ENCODE measurements around the gene GLCCI1.

The GLCCI1 gene

DNA sequence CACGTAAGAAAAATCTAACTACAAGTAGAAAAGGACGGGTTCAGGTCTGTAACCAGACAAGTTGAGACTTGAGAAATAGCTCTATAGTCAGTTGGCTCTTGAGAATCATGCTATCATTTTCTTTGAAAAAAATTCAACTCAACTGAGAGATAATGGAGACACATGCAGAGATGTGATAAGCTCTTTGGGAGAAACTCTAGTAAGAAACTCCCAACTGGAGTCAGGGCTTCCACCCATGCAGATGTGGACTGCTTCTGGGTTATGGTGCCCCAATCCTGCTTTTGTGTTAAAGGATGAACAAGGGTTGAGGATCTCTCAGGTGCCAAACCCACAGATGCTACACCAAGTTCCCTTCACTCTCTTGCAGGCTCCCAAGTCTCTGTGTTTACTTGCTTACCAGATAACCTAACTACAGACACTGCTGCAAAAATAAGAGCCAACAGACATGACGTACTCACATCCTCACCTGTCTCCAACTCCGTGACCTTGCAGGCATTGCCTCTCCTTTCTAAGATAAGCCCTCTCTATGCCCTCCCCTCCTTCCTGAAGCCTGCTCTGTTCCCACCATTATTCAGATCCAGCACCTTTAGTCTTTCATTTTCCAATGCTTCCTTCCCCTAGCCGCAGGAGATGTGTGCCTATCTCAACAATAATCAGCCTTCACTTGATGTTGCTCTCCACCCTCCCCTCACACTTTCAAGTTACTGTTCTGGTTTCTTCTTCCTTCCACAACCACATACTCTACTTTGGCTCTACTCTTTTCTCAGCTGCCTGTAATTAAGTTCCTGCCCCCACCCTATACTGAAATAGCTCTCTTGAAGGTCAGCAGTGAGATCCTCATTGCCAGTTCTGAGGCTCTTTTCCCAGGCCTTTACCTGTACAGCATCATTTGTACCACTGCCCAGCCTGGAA, 163.4 kb downstream of the GLCCI1 start:
- Histone ChIP-seq H3K27me3 (ENCODE audit: insufficient read depth, insufficient read length) (no peaks in the 10 kb centered on the region), H3K4me1 (ENCODE audit: insufficient read depth, insufficient read length) (no peaks in the 10 kb centered on the region), H3K36me3 (ENCODE audit: insufficient read depth, insufficient read length, low read length) (no peaks in the 10 kb centered on the region), H3K9me3 (ENCODE audit: insufficient read depth, low read length) (no peaks in the 10 kb centered on the region), H3K4me3 (ENCODE audit: insufficient read length, low read depth) (no peak overlapping the region), H3K9ac (ENCODE audit: insufficient read length, low read depth) (no peak overlapping the region)
- TF ChIP-seq SUZ12 (IDR thresholded peaks at IDR 0.05; ENCODE audit: extremely low read depth, insufficient read depth, insufficient read length), result no peak
- no peak for TF ChIP-seq ZNF274 (IDR thresholded peaks at IDR 0.05; ENCODE audit: low read depth, low read length)
- TF ChIP-seq YY1 (IDR thresholded peaks at IDR 0.05; ENCODE audit: insufficient read depth, insufficient read length), result no peak
- DNase-seq (ENCODE audit: low read depth, low spot score), result no peak

DNA sequence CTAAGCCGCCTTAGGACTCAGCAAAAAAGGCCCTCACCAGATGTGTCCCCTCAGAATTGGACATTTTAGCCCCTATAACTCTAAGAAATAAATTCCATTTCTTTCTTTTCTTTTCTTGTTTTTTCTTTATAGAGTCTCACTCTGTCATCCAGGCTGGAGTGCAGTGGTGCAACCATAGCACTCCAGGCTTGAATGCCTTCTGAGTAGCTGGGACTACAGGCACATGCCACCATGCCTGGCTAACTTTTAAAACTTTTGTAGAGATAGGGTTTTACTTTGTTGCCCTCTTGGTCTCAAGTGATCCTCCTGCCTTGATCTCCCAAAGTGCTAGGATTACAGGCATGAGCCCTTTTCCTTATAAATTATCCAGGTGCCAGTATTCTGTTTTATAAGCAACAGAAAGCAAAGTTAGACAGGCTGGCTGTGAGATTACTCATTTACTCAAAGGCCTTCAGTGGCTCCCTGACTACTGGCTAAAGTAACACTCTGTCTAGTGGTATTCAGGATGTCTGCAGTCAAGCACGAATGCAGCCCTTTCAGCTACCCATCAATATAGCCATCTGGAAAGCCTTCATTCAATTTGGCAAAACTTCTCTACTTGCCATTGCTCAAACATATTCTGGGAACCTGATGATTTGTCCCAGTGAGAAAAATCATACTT, 164.7 kb downstream of the GLCCI1 start:
- Histone ChIP-seq H3K9me3 (ENCODE audit: insufficient read depth, low read length) (no peaks in the 10 kb centered on the region), H3K4me3 (ENCODE audit: insufficient read length, low read depth) (no peak overlapping the region), H3K9ac (ENCODE audit: insufficient read length, low read depth) (no peak overlapping the region), H3K36me3 (ENCODE audit: insufficient read depth, insufficient read length, low read length) (no peaks in the 10 kb centered on the region), H3K27me3 (ENCODE audit: insufficient read depth, insufficient read length) (no peaks in the 10 kb centered on the region), H3K4me1 (ENCODE audit: insufficient read depth, insufficient read length) (no peaks in the 10 kb centered on the region)
- no peak for DNase-seq (ENCODE audit: low read depth, low spot score)
- no peak for TF ChIP-seq SUZ12 (IDR thresholded peaks at IDR 0.05; ENCODE audit: extremely low read depth, insufficient read depth, insufficient read length)
- TF ChIP-seq YY1 (IDR thresholded peaks at IDR 0.05; ENCODE audit: insufficient read depth, insufficient read length), result no peak
- no peak for TF ChIP-seq ZNF274 (IDR thresholded peaks at IDR 0.05; ENCODE audit: low read depth, low read length)

DNA sequence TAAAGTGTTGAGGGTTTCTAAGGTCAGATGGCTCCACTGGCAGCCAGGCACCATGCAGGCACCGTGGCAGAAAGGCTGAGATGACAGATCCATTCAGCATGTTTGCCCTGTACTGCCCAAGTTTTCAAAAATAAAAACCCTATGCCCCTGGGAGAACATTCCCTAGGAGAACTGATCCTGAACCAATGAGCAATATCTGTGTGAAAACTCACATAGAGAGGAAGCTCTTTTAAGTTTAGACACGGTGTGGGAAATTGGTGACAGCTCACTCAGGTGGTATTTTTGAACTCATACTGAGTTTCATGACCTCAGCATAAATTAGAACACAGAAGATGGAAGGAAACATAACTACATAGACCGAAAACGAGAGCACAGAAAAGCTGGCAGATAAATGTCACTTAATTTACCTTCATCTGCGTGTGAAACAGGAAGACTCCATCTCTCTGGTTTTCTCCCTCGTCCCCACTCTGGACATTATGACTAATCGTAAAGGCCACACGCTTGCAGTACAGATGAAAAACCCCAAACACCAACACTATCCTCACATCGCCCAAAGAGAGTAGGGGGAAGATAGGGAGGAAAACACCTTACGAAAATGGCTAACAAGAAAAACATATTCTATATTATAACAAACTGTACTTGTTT, 165.6 kb downstream of the GLCCI1 start:
- Histone ChIP-seq H3K4me1 (ENCODE audit: insufficient read depth, insufficient read length) (no peaks in the 10 kb centered on the region), H3K27me3 (ENCODE audit: insufficient read depth, insufficient read length) (no peaks in the 10 kb centered on the region), H3K9me3 (ENCODE audit: insufficient read depth, low read length) (no peaks in the 10 kb centered on the region), H3K9ac (ENCODE audit: insufficient read length, low read depth) (no peak overlapping the region), H3K4me3 (ENCODE audit: insufficient read length, low read depth) (no peak overlapping the region), H3K36me3 (ENCODE audit: insufficient read depth, insufficient read length, low read length) (no peaks in the 10 kb centered on the region)
- TF ChIP-seq YY1 (IDR thresholded peaks at IDR 0.05; ENCODE audit: insufficient read depth, insufficient read length) (no peak), SUZ12 (IDR thresholded peaks at IDR 0.05; ENCODE audit: extremely low read depth, insufficient read depth, insufficient read length) (no peak), ZNF274 (IDR thresholded peaks at IDR 0.05; ENCODE audit: low read depth, low read length) (no peak)
- no peak for DNase-seq (ENCODE audit: low read depth, low spot score)

DNA sequence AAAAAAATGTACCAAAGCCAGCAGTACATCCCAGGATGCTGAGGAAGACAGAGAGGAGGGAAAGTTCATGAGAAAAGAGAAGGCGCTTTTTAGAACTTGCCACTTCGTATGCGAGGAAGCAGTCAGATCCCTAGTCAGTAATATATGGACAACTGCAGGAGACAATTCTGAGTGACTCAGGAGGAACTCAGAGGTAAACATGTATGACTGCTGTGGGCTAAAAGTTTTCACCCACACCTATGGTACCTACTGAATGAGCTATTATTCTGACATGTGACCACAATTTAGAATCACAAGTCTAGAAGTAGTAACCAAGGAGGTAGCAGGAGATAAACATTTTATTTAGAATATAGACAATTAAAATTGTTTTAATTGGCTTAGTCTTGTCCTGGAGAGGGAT, 166.8 kb downstream of the GLCCI1 start:
- Histone ChIP-seq H3K36me3 (ENCODE audit: insufficient read depth, insufficient read length, low read length) (no peaks in the 10 kb centered on the region), H3K27me3 (ENCODE audit: insufficient read depth, insufficient read length) (no peaks in the 10 kb centered on the region), H3K4me3 (ENCODE audit: insufficient read length, low read depth) (no peak overlapping the region), H3K4me1 (ENCODE audit: insufficient read depth, insufficient read length) (no peaks in the 10 kb centered on the region), H3K9ac (ENCODE audit: insufficient read length, low read depth) (no peak overlapping the region), H3K9me3 (ENCODE audit: insufficient read depth, low read length) (no peaks in the 10 kb centered on the region)
- no peak for DNase-seq (ENCODE audit: low read depth, low spot score)
- TF ChIP-seq ZNF274 (IDR thresholded peaks at IDR 0.05; ENCODE audit: low read depth, low read length) (no peak), YY1 (IDR thresholded peaks at IDR 0.05; ENCODE audit: insufficient read depth, insufficient read length) (no peak), SUZ12 (IDR thresholded peaks at IDR 0.05; ENCODE audit: extremely low read depth, insufficient read depth, insufficient read length) (no peak)

DNA sequence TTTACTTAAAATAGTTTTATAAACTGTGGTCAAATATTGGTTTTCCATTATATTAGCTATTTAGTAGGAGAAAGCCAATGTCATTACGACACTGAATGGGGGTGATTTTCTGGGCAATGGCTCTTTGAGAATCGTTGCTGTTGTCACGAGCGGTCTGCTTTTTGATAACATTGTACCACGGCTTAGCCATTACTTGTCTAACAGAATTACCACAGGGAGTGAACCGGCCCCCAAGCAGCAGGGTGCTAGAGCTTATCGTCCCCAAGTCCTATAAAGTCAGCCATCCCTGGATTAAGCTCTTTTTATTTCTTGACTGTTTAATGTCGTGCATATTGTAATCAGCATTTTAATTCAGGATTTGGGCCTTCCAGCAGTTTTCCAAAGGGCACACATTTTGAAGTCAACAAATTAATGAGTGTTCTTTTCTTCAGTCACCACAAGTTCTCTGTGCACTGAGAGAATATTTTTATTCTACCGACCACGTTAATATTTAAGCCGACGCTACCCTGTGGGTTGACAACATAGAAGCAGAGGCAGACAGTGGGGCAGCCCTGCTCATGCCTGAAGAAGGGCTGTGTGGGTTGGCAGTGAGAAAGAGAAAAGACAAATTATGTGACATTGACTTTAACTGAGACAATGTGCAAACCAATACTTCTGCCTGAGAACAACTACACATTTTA, 167.6 kb downstream of the GLCCI1 start:
- H3K36me3 ChIP-seq (ENCODE audit: insufficient read depth, insufficient read length, low read length), result no peaks in the 10 kb centered on the region
- H3K4me3 ChIP-seq (ENCODE audit: insufficient read length, low read depth), result no peak overlapping the region
- no peaks in the 10 kb centered on the region for H3K9me3 ChIP-seq (ENCODE audit: insufficient read depth, low read length)
- TF ChIP-seq YY1 (IDR thresholded peaks at IDR 0.05; ENCODE audit: insufficient read depth, insufficient read length), result no peak
- H3K27me3 ChIP-seq (ENCODE audit: insufficient read depth, insufficient read length), result no peaks in the 10 kb centered on the region
- no peak overlapping the region for H3K9ac ChIP-seq (ENCODE audit: insufficient read length, low read depth)
- no peak for DNase-seq (ENCODE audit: low read depth, low spot score)
- H3K4me1 ChIP-seq (ENCODE audit: insufficient read depth, insufficient read length), result no peaks in the 10 kb centered on the region

All from NT2/D1 (cell line).